Fibroblast of the aortic adventitia (primary cell): ENCODE measurements around the gene CD47. TPM values are rescaled to one million over a fixed set of nuclear protein-coding genes. Genes with fewer than 3 reads are reported as not detected.
A peak's percentile ranks its signal among the peaks of the same experiment; 100 is the strongest.

Source experiments
- DNase-seq: peaks from one replicate; pipeline ENCODE4 v3.0.0-alpha.2; 2010; ENCODE audit warnings: low read depth
- H3K4me3 ChIP-seq: 2 replicates; pipeline ENCODE4 v1.5.1; 2011; ENCODE audit warnings: low read depth, mild to moderate bottlenecking, control low read depth, low read length, moderate library complexity
- CTCF ChIP-seq: IDR thresholded peaks from 2 replicates; pipeline ENCODE4 v1.5.1; 2011; ENCODE audit warnings: mild to moderate bottlenecking, low read length, control low read depth, inconsistent platforms; ENCODE audit not compliant: insufficient read depth
- total RNA-seq: library from RNA; depleted of rRNA; stranded (reverse); fragments of >200 nt; gene quantifications from 2 replicates; pipeline ENCODE4 v1.2.3, GENCODE V29; 2012; ENCODE audit warnings: low replicate concordance

The CD47 gene
- total RNA-seq, 1 donor = 113 TPM

GRCh38 chr3:108085810-108086350 lies 5.0 kb downstream of the CD47 start:
- H3K4me3 ChIP-seq = no peak overlapping the region
- no peak for DNase-seq
- no peak for TF ChIP-seq CTCF

DNA sequence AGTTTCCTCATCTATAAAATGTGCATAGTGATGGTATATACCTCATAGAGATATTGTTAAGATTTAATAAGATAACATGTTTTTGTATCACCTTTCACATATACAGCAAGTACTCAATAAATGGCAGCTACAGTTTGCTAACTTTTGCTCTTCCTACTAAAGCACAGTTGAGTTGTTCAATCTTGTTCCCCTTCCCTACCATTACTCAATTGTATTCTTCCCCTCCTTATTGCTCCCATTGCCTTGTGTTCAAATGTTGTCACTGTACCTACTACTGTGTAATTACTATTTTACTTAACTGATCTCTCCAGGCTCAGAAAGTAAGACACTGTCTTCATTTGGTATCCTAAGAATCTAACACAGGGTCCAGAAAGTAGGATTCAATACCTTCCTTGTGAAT lies 5.5 kb downstream of the CD47 start:
- TF ChIP-seq CTCF = no peak
- DNase-seq = no peak
- no peak overlapping the region for H3K4me3 ChIP-seq

DNA sequence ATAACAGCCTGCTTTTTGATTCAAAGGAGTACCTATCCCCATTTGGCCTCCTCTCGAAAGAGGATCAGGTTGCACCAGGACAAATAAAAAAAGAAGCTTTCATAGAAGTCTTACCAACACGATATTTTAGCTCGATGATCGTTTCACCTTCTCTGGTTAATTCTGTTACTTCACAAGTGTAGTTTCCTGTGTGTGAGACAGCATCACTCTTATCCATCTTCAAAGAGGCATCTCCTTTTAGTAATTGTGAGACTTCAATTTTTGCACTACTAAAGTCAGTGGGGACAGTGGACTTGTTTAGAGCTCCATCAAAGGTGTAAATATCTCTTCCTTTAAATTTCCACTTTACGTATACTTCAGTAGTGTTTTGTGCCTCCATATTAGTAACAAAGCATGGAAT lies 11.0 kb downstream of the CD47 start:
- no peak for TF ChIP-seq CTCF
- H3K4me3 ChIP-seq = no peak overlapping the region
- DNase-seq = no peak

GRCh38 chr3:108079043-108079442 lies 11.8 kb downstream of the CD47 start:
- no peak for TF ChIP-seq CTCF
- no peak for DNase-seq
- H3K4me3 ChIP-seq = no peak overlapping the region

DNA sequence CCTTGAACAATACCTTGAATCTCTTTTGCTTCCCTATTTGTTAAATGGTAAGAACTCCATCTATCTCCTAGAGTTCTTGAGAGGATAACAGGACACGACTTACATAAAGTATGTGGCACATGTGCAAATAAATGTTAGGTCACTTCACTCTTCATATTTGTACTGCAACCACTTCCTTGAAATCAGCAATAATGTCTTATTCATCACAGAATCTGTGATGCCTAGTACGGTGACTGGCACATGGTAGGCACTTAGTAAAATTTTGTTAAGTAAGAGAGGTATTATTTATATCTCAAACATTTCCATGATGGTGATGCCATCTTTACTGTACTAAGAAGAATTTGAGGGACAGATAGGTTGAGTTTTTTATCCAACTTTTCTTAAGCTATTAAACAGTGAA lies 14.3 kb downstream of the CD47 start:
- no peak for DNase-seq
- TF ChIP-seq CTCF = no peak

GRCh38 chr3:108073764-108074431 lies 16.9 kb downstream of the CD47 start:
- H3K4me3 ChIP-seq = no peak overlapping the region
- TF ChIP-seq CTCF = no peak
- DNase-seq = peak; percentile 36

More for the DNA sequence above, 14.3 kb downstream of the CD47 start:
- H3K4me3 ChIP-seq = no peak overlapping the region

GRCh38 chr3:108071368-108071767 lies 19.5 kb downstream of the CD47 start:
- no peak for DNase-seq
- no peak for TF ChIP-seq CTCF
- no peak overlapping the region for H3K4me3 ChIP-seq
